SK-N-MC (cell line): ENCODE measurements around the gene NLN.

Experiments used
- DNase-seq: peaks from one replicate; pipeline ENCODE4 v3.0.0-alpha.2; 2011; ENCODE audit warnings: low read depth, low spot score
- H3K27ac ChIP-seq: fragments of 200-600 bp; sonication (generic); 2 replicates; pipeline ENCODE4 v1.5.1; 2016; ENCODE audit warnings: mixed run types
- H3K36me3 ChIP-seq: fragments of 200-600 bp; sonication (generic); 2 replicates; pipeline ENCODE4 v1.6.1; 2017; ENCODE audit warnings: antibody characterized with exemption, low read length, mixed read lengths; ENCODE audit not compliant: insufficient read depth
- H3K4me3 ChIP-seq: fragments of 200-600 bp; sonication (generic); 2 replicates; pipeline ENCODE4 v1.5.1; 2016
- H3K9ac ChIP-seq: fragments of 200-600 bp; sonication (generic); 2 replicates; pipeline ENCODE4 v1.8.0; 2017; ENCODE audit warnings: mixed run types, mixed read lengths; ENCODE audit not compliant: insufficient read length
- H3K9me3 ChIP-seq: fragments of 200-600 bp; sonication (generic); 2 replicates; pipeline ENCODE4 v1.6.1; 2017; ENCODE audit warnings: low read depth, mild to moderate bottlenecking, antibody characterized with exemption, low read length, moderate library complexity, mixed read lengths
- EZH2 ChIP-seq: fragments of 200-600 bp; sonication (generic); IDR thresholded peaks from one replicate; pipeline ENCODE4 v1.6.1; 2017; ENCODE audit warnings: antibody characterized with exemption
- FOXP2 ChIP-seq: optimal IDR thresholded peaks from 2 replicates; pipeline ENCODE3; 2011; ENCODE audit warnings: mild to moderate bottlenecking, moderate library complexity; ENCODE audit not compliant: insufficient read depth; ENCODE audit errors: extremely low read length, control extremely low read depth
- POLR2AphosphoS5 ChIP-seq: IDR thresholded peaks from 2 replicates; pipeline ENCODE4 v1.6.1; 2012; ENCODE audit warnings: mild to moderate bottlenecking, low read depth, low read length, borderline replicate concordance

NLN gene

GRCh38 chr5:65825408-65826328 is 103.7 kb downstream of the NLN start:
- H3K9ac ChIP-seq = no peak overlapping the region
- no peaks in the 10 kb centered on the region for H3K9me3 ChIP-seq
- no peak overlapping the region for H3K27ac ChIP-seq
- H3K4me3 ChIP-seq = no peak overlapping the region
- DNase-seq = no peak
- TF ChIP-seq EZH2 = no peak
- TF ChIP-seq FOXP2 = no peak
- no peak for TF ChIP-seq POLR2AphosphoS5
- H3K36me3 ChIP-seq = peaks cover 7% of the 10 kb centered on the region; the same call in 1 of the 2 replicates

- H3K27ac ChIP-seq = peak overlapping the region; percentile 48
- no peaks in the 10 kb centered on the region for H3K9me3 ChIP-seq
- DNase-seq = no peak
- no peak overlapping the region for H3K9ac ChIP-seq
- H3K36me3 ChIP-seq = no peaks in the 10 kb centered on the region
- TF ChIP-seq FOXP2 (no peak), EZH2 (no peak), POLR2AphosphoS5 (no peak)
- no peak overlapping the region for H3K4me3 ChIP-seq
Measured at GRCh38 chr5:65828022-65828896, 106.3 kb downstream of the NLN start.

GRCh38 chr5:65830856-65831255 is 108.9 kb downstream of the NLN start:
- Histone ChIP-seq H3K9ac (no peak overlapping the region), H3K9me3 (no peaks in the 10 kb centered on the region), H3K36me3 (no peaks in the 10 kb centered on the region), H3K4me3 (no peak overlapping the region), H3K27ac (no peak overlapping the region)
- TF ChIP-seq EZH2 (no peak), FOXP2 (no peak), POLR2AphosphoS5 (no peak)
- DNase-seq = no peak

GRCh38 chr5:65831276-65831675 is 109.3 kb downstream of the NLN start:
- Histone ChIP-seq H3K9ac (no peak overlapping the region), H3K27ac (no peak overlapping the region), H3K9me3 (no peaks in the 10 kb centered on the region), H3K36me3 (no peaks in the 10 kb centered on the region), H3K4me3 (no peak overlapping the region)
- no peak for TF ChIP-seq FOXP2
- no peak for TF ChIP-seq EZH2
- no peak for TF ChIP-seq POLR2AphosphoS5
- DNase-seq = no peak

GRCh38 chr5:65832152-65832551 is 110.1 kb downstream of the NLN start:
- no peak for DNase-seq
- H3K9ac ChIP-seq = no peak overlapping the region
- no peak overlapping the region for H3K27ac ChIP-seq
- H3K4me3 ChIP-seq = no peak overlapping the region
- no peak for TF ChIP-seq FOXP2
- no peak for TF ChIP-seq EZH2
- no peaks in the 10 kb centered on the region for H3K36me3 ChIP-seq
- H3K9me3 ChIP-seq = no peaks in the 10 kb centered on the region

- DNase-seq = no peak
- TF ChIP-seq FOXP2 (no peak), EZH2 (no peak), POLR2AphosphoS5 (no peak)
- Histone ChIP-seq H3K36me3 (no peaks in the 10 kb centered on the region), H3K9ac (no peak overlapping the region), H3K4me3 (no peak overlapping the region), H3K9me3 (no peaks in the 10 kb centered on the region), H3K27ac (no peak overlapping the region)
Measured at GRCh38 chr5:65832603-65833228, 110.7 kb downstream of the NLN start.

- H3K27ac ChIP-seq = no peak overlapping the region
- no peak overlapping the region for H3K4me3 ChIP-seq
- no peak for DNase-seq
- TF ChIP-seq FOXP2 (no peak), EZH2 (no peak), POLR2AphosphoS5 (no peak)
- H3K36me3 ChIP-seq = no peaks in the 10 kb centered on the region
- no peak overlapping the region for H3K9ac ChIP-seq
- H3K9me3 ChIP-seq = no peaks in the 10 kb centered on the region
Measured at GRCh38 chr5:65833780-65834179, 111.8 kb downstream of the NLN start.

- no peak for DNase-seq
- Histone ChIP-seq H3K9ac (no peak overlapping the region), H3K36me3 (no peaks in the 10 kb centered on the region), H3K4me3 (no peak overlapping the region), H3K9me3 (no peaks in the 10 kb centered on the region), H3K27ac (no peak overlapping the region)
- TF ChIP-seq EZH2 (no peak), POLR2AphosphoS5 (no peak), FOXP2 (no peak)
Measured at GRCh38 chr5:65834306-65834705, 112.3 kb downstream of the NLN start.
